GM19238 (cell line): Measurements from ENCODE around the gene ZNF236.
"Not testable (repeated sequence)": the region's sequence is repeated elsewhere in the genome, so short reads cannot be mapped to it uniquely, and the experiment has no call there.

Source experiments
- DNase-seq: peaks from one replicate; pipeline ENCODE4 v3.0.0; 2011; ENCODE audit warnings: low spot score; ENCODE audit not compliant: insufficient read length

Gene ZNF236

DNA sequence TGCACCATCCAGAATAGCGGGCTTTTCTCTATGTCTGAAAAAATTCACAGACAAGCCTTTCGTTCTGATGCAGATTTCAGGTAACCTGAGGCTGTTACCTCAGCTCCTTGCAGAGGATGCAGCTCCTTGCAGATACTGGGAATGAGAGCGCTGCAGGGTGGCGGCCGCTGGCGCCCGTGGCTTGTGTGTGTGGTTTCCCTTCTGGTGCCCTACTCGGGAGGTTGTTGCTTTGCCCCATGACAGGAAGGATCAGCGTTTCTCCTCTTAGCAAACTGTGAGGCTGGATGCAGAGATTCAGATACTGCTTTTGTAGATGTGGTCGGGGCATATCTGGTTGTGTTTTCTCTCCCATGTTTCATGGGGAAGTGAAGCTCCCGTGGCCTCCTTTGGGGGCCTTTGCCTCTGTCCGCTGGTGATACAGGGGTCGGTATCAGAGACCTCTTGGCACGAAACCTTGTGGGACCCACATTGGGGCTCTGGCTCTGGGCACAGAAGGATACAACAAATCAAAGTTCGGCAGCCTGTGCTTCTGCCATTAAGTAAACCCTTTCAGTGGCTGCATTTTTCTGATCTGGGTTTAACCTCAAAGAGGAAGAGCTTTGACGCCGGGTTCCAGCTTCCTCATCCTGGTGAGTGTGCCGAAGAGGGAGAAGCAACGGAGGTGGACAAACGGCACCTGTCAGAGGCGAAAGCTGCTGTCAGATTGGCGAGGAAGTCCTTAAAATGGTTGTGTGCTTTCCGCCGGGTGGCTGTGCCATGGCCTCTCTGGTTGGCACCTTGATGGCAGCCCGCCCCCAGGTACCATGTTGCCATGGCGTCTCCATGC is 182.4 kb downstream of the ZNF236 start:
- DNase-seq = no peak

DNA sequence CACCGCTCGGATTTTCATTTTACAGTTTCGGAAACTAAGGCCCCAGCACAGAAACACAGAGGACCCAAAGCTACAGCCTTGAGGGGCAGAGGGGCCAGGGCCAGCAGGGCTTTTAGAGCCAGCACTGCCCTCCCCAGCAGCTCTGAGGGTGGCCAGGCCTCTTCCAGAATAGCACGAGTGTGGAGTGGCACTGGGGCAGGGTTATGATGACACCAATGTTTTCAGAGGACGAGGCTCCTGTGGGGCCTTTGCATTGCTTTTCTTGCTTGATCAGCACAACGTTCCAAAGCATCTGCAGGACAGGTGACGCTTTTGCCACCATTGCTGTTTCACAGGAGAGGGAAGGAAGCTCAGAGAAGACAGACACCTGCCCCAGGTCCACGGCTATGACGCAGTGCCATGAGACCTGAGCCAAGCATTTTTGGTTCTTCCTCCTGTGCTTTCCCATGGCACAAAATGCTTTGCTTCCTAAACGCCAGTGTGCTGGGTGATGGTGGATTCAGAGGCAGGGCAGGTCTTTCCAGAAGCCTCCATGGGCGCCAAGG is 183.4 kb downstream of the ZNF236 start:
- no peak for DNase-seq

DNA sequence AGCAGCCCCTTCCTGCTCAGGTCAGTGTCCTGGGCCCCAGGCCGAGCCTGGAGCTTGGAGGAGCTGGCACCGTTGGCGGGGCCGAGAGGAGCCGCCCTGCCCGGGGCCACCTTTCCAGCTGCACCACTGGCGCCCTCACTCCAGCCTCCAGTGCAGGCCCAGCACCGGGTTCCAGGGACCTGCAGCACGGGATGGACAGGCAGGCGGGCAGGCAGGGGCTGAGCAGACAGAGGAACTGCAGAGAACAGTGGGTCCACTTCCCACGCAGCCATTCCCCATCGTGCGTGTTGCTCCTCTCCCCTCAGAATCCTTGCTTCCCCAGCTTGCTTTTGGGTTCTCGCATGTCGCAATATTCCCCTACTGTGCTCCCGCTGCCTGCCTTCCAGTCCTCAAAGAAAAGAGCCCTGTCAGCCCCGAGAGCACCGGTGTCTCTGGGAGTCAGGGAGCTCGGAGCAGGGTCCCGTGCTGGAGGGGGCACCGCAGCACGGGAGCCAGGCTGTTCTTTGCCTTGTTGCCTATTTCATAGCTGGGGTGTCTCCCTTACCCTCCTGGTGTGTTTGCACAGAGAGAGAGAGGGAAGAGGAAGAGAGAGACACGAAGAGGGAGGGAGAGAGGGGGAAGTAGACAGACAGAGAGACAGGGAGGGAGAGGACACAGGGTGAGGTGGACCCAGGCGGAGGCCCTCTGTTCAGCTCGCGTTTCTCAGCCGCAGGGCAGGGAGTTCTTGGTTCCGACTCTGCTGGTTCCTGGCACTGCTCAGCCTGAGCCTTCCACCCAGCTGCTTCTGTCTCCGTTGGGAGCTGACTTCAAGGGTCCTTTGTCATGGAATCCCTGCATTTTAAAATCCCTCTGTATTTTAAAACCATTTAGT is 184.2 kb downstream of the ZNF236 start:
- DNase-seq = no peak

DNA sequence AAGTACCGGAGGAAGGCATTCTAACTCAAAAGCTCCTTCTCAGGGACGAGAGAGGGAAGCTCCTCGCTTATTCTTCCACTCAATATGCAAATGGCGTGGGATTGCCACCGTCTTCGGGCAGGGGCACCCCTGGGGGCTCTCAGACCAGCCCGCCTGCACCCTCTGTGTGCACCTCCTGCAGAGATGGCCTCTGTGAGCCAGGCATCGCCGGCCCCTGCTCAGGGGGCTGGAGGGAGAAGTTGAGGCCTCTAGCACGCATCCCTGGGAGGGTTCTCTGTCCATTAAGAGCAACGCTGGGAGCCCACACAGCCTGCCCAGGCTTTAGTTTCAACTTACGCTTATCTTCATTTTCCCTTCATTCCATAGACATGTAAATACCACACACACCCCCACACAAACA is 184.9 kb downstream of the ZNF236 start:
- DNase-seq = no peak

DNA sequence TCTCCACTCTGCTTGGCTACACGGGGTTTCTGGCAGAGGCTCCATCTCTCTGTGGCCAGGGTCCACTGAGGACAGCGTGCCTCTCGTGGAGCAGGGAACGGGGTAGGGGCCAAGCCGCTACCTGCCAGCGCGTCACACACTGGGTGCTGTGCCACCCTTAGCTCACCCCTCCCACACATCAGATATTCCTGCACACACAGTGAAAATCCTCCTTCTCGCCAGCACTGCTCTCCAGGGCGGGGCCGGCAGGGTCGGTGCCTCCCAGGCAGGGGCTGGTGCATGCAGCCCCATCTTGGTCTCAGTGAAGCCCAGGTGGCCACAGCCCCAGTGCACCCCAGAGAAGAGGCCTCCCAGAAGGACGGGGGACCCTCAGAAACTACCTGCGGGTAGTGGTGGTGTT is 185.6 kb downstream of the ZNF236 start:
- DNase-seq = no peak

DNA sequence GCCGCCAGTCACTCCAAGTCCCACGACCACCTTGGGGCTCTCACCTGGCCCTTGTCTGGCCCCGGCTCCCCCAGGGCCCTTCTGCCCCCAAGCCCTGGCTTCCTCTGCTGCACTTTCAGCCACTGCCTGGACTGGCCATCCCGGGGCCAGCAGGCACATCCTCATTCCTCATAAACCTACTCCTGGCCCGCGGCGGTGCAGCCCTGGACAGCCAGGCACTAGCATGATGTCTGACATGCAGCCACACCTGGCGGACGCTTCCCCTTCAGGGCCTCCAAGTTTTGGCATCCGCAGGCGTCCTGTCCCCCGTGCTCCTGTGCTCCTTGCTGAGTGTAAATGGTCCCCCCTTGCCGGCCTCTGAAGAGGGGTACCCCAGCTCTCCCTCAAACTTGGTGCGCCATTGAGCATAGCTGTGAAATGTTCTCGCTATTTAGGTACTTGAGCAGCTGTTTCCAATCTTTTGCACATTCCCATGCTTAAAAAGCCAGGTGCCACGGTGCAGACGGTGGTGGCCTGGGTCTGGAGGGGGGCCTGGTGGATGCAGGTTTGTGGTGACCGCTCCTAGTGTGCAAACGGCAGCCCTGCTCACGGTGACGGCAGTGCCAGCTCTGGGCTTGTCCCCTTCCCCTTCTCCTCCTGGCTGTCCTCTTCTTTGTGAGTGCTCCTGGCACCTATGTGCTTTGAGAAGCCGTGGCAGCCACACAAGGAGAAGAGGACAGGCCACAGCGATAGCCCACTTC is 186.4 kb downstream of the ZNF236 start:
- DNase-seq = no peak

DNA sequence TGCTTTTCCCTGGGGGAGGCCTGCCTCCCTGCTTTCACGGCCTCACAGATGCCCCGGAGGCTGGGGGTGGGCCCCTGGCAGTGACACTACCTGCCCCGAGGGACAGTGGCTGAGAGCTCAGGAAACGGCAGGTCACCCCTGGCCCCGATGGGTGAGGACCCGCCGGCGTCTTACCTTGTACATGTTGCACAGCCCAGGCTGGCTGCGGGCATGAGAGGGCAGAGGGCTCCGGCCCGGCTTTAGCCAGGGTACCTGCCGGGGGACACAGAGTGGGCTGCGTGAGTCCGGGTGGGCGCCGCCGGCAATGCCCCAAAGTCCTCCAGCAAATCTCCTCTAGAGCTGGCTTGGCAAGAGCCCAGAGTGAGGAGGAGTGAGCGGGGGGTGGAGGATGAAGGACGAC is 187.3 kb downstream of the ZNF236 start:
- no peak for DNase-seq

DNA sequence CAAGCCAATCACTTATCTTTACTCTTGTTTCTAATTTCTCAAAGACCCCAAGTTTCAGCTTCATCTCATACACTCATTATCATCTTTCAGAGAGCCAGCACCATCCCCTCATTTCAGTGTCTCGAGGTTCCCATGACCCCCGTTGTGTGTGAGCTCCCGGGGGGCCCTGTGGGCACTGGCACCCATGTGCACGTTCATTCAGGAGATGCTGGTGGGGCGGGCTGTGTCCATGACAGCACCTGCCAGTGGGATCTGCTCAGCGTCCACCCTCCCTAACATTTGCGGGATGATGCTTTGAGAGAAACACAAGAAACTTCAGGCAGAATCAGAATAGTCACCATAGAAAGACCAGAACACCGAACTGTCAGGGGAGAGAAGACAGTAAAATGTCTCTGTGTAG is 189.8 kb downstream of the ZNF236 start:
- no peak for DNase-seq

DNA sequence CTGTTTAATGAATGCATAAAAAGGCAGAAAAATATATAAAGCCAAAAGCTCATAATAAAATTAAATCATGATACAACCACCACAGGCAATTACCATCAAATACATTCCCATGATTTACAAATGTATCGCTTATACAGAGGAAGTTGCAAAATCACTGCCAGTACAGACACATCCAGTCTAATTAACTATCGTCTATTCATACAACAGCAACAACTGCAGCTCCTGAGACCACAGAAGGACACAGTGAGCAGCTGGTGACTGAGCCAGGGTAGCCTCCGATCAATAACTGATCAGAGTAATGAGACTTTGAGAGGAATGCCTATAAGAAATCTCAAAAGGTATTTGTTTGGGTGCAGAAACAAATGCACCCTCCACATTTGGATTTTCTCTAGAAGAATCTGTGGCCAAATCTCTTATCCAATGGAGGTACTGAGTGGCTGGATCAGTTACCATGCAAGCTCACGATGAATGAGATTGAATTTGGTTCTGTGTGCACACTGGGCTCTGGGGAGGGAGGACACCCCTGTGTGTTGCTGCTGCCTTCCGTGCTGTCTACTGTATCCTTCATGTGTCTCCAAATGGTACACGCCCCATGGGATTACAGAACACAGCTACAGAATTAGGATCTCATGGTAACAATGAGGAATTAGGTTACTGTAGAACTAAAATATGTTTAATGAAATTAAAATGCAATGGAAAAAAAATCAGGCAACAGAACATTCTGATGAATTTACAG is 190.6 kb downstream of the ZNF236 start:
- DNase-seq = no peak

DNA sequence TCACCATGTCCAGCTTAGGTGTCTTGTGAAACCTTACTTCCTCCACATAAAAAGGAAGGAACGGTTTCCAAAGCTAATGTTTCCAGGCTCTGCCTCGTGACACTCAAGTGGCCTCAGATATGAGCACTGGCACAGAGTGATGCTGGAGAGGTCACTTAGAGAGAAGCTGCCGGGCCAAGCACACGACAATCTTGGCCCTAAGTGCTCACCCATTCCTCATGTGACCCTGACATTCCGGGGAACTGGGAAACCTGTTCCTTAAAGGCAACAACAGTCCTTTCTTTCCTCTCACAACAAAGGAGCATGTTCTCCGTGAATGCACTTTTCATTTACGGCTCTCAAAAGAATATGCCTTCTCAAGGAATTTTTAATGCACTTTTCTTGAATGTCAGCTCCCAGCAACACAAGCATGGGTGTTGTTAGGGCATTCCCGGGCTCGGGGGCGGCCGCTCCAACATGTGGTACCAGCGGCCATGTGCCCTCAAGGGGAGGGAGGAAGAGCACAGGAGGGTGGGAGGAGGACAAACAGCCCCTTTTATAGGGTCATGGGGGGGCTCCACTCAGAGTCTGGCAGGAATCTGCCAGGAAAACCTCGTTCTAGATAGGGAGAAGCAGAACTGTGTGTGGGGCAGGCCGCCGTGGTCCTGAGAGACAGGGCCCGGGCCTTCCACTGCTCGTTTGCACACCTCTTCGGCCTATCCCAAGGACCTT is 191.6 kb downstream of the ZNF236 start:
- DNase-seq = no peak

DNA sequence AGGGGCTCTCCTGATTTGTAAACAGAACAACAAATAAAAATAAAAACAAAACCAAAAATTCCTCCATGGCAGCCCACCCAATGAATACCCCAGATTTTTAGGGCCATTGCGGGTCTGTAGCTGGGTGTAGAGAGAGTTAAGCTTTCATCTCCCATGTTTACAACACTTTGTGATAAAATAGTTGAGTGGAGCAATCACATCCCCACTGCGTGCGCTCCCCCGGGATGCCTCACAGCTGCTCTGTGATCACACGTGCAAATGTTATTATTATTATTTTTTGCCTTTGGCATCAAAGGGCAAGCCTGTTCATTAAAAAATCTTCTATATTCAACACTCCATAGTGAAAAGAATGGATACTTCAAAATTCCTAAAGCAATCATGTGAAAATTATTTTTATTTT is 192.2 kb downstream of the ZNF236 start:
- no peak for DNase-seq

DNA sequence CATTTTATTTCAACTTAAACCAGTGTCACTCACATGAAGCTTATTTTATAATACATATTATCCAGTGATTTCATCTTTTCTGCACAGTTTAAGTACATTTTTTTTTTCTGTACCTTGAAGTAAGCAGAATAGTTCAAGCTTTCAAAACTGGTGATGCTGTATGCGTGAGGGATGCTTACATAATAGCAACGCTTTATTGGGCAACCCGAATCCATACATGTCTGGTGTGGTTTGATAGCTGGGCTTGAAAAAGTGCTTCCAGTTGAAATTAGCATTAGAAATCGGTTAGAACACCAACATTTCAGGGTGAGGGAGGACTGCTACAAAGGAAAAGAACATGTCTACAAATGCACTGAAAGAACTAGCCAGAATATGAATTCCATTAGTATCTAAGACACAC is 192.8 kb downstream of the ZNF236 start:
- no peak for DNase-seq

DNA sequence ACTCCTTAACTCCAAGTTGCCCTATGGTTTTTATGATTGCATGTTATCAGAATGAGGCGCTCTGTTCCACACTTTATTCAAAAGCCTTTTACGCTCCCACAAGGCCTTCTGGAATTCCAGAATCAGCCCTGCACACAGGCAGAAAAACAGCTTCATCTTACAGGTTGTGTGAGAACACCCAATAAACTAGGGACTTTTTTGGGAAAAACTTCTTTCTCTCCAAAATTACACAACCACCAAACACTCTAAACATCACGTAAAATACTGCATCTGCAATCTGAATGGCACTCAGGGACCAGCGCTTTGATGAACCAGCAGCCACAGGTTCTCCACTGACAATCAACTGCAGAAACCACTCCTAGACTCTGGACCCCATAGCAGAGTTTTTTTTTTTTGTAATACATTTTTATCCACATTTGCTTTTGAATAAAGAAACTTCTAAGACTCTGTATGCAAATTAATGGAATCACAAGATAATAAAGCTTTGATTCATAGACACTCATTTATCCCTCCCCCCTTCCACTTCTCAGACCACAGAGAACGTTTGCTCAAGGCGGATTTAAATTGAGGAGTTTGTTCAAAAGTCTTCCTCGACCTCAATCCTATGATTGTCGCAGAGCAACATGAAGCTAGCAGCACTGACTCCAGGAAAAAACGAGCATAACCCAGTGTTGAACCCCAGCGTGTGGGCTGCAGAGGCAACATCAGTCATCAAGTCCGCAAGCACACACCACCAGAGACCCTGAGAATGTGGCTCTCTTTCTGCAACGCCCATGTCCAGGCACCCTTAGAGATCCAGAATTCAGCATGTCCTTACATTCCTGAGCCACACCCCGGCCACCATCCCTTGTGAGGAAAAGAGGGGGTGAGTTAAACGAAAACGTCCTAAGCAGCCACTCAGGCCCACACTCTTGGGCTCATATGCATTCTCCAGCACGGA is 193.7 kb downstream of the ZNF236 start:
- no peak for DNase-seq

DNA sequence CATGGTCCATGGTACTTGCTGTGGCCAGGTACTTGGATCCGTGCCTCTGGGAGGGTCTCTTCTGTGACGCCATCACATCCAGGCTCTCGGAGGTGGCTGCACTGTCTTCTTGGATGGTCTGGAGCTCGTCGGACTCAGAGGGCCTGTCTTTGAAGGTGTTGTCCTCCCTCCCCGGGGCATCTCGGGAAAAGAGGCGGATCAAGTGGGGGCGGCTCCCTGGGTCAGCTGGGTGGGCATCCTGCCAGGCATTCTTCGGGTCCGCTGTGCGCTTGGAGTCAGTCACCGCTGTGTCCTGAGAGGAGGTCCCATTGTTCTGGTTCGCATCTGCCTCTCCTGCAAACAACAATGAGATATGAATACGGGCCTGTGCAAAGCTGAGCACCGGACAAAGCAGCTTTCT is 194.6 kb downstream of the ZNF236 start:
- DNase-seq = no peak

DNA sequence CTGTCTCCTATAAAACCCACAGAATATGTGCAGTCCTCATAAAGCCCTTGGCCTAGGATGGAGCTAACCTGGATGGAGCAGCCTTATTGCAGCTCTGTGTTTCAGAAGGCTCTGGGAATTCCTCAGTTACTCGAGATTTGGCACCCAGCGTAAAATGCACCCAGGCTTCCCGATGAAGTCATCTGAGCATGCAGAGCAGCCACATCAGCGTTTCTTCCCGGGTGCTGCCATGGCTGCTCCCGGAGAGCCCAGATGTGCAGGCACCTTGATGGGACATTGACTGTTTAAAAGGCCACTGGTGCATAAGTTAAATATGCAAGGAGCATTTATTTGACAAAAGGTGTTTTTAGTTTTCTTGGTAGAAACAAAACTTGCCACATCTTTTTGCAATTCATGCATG is 195.0 kb downstream of the ZNF236 start:
- no peak for DNase-seq

DNA sequence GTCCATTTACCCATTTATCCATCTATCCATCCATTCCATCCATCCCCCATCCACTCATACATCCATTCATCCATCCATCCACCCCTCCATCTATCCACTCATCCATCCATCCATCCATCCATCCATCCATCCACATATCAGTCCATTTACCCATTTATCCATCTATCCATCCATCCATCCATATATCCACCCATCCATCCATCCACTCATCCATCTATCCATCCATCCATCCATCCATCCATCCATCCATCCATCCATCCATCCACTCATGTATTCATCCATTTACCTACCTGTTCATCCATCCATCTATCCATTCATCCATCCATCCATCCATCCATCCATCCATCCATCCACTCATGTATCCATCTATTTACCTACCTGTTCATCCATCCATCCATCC is 196.3 kb downstream of the ZNF236 start:
- not testable (repeated sequence) for DNase-seq

DNA sequence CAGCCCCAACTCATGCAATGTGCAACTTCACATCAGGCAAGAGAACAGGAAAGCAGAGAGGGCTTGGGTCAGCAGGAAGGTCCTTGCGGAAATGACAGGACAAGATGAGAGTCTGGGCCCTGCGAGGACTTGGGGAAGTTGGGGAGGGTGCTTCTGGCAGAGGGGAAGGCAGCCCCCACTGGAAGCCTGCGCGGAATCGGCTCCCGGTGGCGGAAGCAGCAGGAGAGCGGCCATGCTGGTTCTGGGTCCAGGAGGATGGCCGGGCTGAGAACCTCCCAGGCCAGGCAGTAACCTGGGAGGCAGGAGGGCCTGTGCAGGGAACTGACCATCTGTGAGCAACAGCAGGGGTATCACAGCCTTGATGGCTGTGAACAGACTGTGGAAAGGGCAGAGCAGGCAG is 197.3 kb downstream of the ZNF236 start:
- no peak for DNase-seq
